Activated T-helper 2 cell treated with anti-CD3 and anti-CD28 coated beads, Interferon-gamma antibody, Interleukin-2, Interleukin-4, amounts not matched to agents 10 μg/mL and 5 μg/mL and 100 μg/mL, durations not matched to agents 14 hours and 24 hours and 36 hours (primary cell): Measurements from ENCODE around the gene TSPAN1. TPM values are rescaled to one million over a fixed set of nuclear protein-coding genes. Genes with fewer than 3 reads are reported as not detected.
A peak's percentile ranks its signal among the peaks of the same experiment; 100 is the strongest.

ENCODE experiments used
- DNase-seq: peaks from one replicate; pipeline ENCODE4 v3.0.0; 2021; ENCODE audit warnings: low spot score
- H3K27ac Mint-ChIP-seq: one replicate; pipeline ENCODE4 v1.8.0; 2021; ENCODE audit warnings: mixed read lengths
- H3K27me3 Mint-ChIP-seq: one replicate; pipeline ENCODE4 v1.8.0; 2021; ENCODE audit warnings: low read depth, mixed read lengths
- H3K36me3 Mint-ChIP-seq: one replicate; pipeline ENCODE4 v1.8.0; 2021; ENCODE audit warnings: low read depth, mixed read lengths
- H3K4me1 Mint-ChIP-seq: one replicate; pipeline ENCODE4 v1.8.0; 2021; ENCODE audit warnings: low read depth, mixed read lengths
- H3K4me3 Mint-ChIP-seq: one replicate; pipeline ENCODE4 v1.8.0; 2021; ENCODE audit warnings: low read depth, mild to moderate bottlenecking, moderate library complexity, mixed read lengths
- H3K9me3 Mint-ChIP-seq: one replicate; pipeline ENCODE4 v1.8.0; 2021; ENCODE audit warnings: mixed read lengths
- intact Hi-C: fragments of 100-400 bp; cut with micrococcal nuclease; formaldehyde crosslinking; loops from one replicate; pipeline ENCODE4 v1.15.1; 2023
- total RNA-seq: library from RNA; stranded (reverse); gene quantifications from 2 replicates; pipeline ENCODE4 v1.2.3, GENCODE V29; 2022

The TSPAN1 gene
- total RNA-seq, 1 donor from 2014 or later, result not detected

DNA sequence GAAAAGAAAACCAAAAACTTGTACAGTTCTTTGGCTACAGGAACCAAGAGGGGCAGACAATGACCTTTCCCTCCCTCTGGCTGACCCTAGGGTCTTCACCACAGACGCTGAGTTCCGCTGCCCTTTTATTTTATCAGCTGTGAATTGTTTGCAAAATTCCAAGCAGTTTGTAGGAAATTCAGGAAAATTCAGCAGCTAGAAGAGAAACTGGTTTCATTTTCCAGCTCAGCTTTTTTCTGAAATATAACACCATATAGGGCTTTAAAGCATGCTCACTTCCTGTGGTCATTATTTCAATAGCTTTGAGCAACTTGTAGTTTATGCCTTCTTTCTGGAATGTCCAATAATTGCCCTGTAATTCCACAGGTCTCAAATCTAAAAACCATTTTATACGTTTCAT, 37.0 kb upstream of the TSPAN1 start:
- peaks cover 36% of the 10 kb centered on the region for H3K27me3 Mint-ChIP-seq

DNA sequence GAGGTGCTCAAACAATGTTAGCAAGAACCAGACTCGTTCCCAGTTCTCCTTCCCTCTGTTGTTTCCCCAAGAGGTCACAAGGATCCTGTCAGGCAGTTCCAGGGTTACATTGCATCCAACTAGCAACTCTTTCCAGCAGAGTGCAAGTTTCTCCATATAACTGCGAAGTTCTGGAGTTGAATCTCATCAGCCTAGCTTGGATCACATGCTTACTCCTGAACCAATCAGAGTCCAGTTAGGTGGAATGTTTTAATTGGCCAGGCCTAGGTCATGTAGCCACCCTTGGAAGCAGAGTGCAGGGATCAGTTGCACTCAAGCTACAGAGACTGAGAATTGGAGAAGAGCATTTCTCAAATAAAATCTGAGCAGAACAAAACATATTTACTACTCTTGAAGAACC, 26.6 kb upstream of the TSPAN1 start:
- no peak overlapping the region for H3K27ac Mint-ChIP-seq
- peaks cover 2% of the 10 kb centered on the region for H3K27me3 Mint-ChIP-seq
- H3K36me3 Mint-ChIP-seq, result no peaks in the 10 kb centered on the region
- no peak for DNase-seq
- H3K9me3 Mint-ChIP-seq, result no peaks in the 10 kb centered on the region
- H3K4me1 Mint-ChIP-seq, result no peaks in the 10 kb centered on the region
- no peak overlapping the region for H3K4me3 Mint-ChIP-seq
- intact Hi-C loops, result no loop called here

More for the DNA sequence above, 37.0 kb upstream of the TSPAN1 start:
- H3K27ac Mint-ChIP-seq, result no peak overlapping the region
- intact Hi-C loops, result no loop called here
- no peaks in the 10 kb centered on the region for H3K9me3 Mint-ChIP-seq
- H3K36me3 Mint-ChIP-seq, result no peaks in the 10 kb centered on the region
- H3K4me3 Mint-ChIP-seq, result no peak overlapping the region
- DNase-seq, result no peak
- peaks cover 9% of the 10 kb centered on the region for H3K4me1 Mint-ChIP-seq

DNA sequence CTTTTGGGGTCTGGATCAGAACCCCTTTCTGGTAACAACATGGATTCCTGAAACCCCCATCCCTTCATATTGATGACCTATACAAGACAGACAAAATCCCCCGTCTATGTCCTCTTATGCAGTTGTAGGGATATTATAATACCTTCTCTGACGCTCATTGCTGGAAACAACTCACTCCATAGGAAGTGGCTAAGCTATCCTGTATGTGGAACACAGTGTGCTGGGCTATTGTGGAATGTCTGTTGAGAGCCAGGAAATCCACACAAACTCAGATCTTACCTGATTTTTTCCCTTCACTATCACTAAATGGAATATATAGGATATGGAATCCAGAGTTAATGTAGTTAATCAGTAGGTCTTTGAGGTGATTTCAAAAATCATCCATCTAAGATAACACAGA, 24.8 kb upstream of the TSPAN1 start:
- Mint-ChIP-seq H3K4me3 (no peak overlapping the region), H3K36me3 (no peaks in the 10 kb centered on the region), H3K27ac (no peak overlapping the region), H3K9me3 (no peaks in the 10 kb centered on the region), H3K4me1 (no peaks in the 10 kb centered on the region), H3K27me3 (peaks cover 2% of the 10 kb centered on the region)
- intact Hi-C loops, result no loop called here
- no peak for DNase-seq

DNA sequence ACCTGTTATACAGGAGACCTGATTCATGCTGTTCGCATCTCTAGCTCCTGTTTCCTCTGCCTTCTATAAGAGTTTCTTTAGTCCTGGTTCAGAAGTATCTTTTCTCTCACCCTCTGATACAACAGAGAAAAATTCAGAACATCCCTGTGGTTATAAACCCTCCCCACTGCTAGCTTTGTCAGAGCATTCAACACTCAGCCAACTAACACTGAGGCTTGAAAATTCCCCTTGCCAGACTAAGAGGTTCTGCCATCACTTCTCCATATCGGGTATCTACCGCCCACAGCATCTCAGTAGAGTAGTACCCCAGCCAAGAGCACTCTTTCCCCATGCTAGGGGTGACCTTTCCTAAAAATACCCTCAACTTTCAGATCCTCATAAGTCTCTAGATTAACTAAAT, 22.9 kb upstream of the TSPAN1 start:
- no peak for DNase-seq
- Mint-ChIP-seq H3K36me3 (no peaks in the 10 kb centered on the region), H3K27ac (no peak overlapping the region), H3K27me3 (no peaks in the 10 kb centered on the region), H3K4me1 (no peaks in the 10 kb centered on the region), H3K4me3 (no peak overlapping the region), H3K9me3 (no peaks in the 10 kb centered on the region)
- intact Hi-C loops, result no loop called here

DNA sequence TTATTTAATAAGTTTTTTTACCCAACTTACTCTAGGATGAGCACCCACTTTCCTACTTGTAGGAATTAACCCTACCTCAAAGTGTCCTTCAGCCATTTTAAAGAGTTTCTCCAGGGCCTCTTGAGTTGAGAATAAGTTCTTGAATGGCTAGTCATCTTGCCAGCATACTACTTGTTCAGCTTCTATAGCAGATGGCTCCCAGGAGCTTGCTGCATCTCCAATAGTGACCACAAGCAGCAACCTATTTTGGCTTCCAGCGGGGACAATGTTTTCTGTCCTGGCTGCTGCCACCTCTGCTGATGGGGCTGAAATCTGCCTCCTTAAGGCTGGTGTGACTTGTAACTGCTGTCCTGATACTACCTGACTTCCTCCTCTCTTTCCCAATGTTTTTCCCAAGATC, 21.7 kb upstream of the TSPAN1 start:
- intact Hi-C loops, result no loop called here
- no peak overlapping the region for H3K4me3 Mint-ChIP-seq
- no peaks in the 10 kb centered on the region for H3K27me3 Mint-ChIP-seq

DNA sequence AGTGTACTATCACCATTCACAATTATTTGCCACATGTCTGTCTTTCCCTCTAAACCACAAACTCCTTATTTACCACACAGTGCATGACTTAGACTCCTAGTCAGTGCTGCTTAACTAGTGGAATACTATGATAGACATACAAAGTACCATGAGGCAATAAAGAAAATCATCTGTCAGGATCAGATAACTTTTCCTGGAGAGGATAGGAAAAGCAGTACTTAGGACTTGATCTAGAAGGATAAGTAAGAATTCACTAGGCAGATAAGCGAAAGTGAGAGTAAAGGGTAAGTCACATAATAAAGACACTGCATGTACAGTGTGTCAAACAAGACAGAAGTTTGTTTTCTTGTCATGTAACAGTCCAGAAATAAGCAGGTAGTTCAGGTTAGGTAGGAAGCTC, 21.2 kb upstream of the TSPAN1 start:
- Mint-ChIP-seq H3K4me1 (no peaks in the 10 kb centered on the region), H3K4me3 (no peak overlapping the region), H3K36me3 (no peaks in the 10 kb centered on the region), H3K9me3 (no peaks in the 10 kb centered on the region), H3K27ac (no peak overlapping the region), H3K27me3 (no peaks in the 10 kb centered on the region)
- intact Hi-C loops, result no loop called here
- DNase-seq, result no peak

More for the DNA sequence above, 21.7 kb upstream of the TSPAN1 start:
- H3K9me3 Mint-ChIP-seq, result no peaks in the 10 kb centered on the region
- no peaks in the 10 kb centered on the region for H3K4me1 Mint-ChIP-seq
- no peak for DNase-seq
- no peaks in the 10 kb centered on the region for H3K36me3 Mint-ChIP-seq
- H3K27ac Mint-ChIP-seq, result no peak overlapping the region

DNA sequence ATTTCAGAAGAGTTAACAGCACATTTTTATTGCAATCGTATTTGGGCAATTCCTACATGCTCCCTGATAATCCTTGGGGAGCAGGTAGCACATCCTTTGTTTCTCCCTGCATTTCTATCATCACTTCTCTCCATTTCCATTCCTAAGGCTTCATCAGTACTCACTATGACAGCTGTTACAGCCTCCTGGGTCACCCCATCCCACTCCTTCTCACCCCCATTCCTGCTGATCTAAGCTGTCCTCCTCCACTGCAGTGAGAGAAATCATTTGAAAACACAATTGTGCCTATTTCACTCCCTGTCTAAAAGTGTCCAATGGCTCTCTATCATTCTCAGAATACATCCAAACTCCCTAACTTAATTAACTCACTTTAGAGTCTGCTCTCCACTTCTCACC, 17.0 kb upstream of the TSPAN1 start:
- intact Hi-C loops, result no loop called here

DNA sequence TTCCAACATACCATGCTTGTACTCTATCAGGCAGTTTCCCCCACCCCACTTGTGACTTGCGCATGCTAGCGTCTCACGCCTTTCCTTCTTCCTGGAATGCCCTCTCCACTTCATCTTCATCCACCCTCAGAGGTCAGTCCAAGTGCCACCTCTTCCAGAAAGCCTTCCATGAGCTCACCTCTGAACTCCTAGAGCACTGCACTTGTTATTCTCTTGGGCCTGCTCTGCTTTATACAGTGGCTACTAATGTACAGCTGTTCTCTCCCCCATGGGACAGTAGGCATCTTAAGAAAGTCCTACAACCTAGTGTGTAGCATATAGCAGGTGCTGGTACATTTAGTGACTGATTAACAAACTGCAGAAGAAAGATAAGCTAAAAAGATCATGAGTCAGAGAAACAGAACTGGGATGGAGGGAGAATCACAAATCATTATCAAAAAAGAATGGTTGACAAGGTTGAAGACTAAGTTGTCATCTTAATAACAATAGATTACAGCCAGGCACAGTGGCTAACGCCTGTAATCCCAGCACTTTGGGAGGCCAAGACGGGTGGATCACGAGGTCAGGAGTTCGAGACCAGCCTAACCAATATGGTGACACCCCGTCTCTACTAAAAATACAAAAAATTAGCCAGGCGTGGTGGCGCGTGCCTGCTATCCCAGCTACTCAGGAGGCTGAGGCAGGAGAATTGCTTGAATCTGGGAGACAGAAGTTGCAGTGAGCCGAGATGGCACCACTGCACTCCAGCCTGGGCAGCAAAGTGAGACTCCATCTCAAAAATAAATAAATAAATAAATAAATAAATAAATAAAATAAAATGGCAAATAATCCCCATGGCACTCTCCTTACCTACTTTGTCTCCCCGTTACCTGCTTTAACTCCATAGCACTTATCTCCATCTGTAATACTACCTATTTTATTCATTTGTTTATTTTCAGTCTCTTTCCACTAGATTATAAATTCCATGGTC, 16.3 kb upstream of the TSPAN1 start:
- intact Hi-C loops, result no loop called here
- no peaks in the 10 kb centered on the region for H3K27me3 Mint-ChIP-seq
- H3K4me1 Mint-ChIP-seq, result no peaks in the 10 kb centered on the region
- H3K27ac Mint-ChIP-seq, result no peak overlapping the region
- DNase-seq, result no peak
- H3K9me3 Mint-ChIP-seq, result no peaks in the 10 kb centered on the region
- no peaks in the 10 kb centered on the region for H3K36me3 Mint-ChIP-seq
- no peak overlapping the region for H3K4me3 Mint-ChIP-seq

More for the DNA sequence above, 17.0 kb upstream of the TSPAN1 start:
- Mint-ChIP-seq H3K27ac (no peak overlapping the region), H3K9me3 (no peaks in the 10 kb centered on the region), H3K4me1 (no peaks in the 10 kb centered on the region), H3K27me3 (no peaks in the 10 kb centered on the region), H3K4me3 (no peak overlapping the region), H3K36me3 (no peaks in the 10 kb centered on the region)
- no peak for DNase-seq

DNA sequence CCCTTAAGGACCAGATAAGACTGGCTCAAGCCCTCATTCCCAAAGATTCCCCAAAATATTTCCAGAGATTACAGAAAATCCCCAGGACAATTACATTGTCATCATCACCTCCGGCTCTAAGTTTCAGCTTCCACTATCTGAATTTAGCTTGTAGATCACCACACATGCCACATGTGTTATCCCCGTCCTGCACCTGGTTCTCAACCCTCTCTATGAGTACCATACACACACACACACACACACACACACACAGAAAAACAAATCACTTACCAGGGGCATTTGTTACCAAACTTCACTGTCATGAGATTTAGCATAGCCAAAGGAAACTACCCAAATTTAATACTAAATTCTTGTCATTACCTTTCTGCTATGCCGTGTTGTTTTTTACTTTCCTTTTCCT, 15.4 kb upstream of the TSPAN1 start:
- Mint-ChIP-seq H3K27me3 (peaks cover under 1% of the 10 kb centered on the region), H3K27ac (no peak overlapping the region), H3K4me3 (no peak overlapping the region), H3K9me3 (no peaks in the 10 kb centered on the region), H3K36me3 (no peaks in the 10 kb centered on the region), H3K4me1 (no peaks in the 10 kb centered on the region)
- DNase-seq, result no peak
- intact Hi-C loops, result no loop called here

DNA sequence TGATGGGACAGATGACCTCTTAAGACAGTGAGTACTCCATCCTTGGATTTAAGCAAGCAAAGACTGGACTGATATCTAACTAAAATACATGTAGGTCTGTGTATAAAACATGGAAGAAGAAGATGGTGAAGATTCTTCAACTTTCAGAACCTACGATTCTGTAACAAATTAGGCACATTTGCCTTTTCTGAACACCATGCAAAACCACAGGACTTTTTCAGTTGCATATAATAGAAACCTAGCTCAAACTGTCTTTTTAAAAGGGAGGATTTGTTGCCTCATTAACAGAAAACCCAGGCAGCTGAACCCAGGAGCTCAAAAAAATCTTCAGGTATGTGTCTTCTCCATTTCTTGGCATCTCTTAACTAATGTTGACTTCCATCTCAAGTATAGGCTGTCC, 14.7 kb upstream of the TSPAN1 start:
- no peak for DNase-seq
- H3K27me3 Mint-ChIP-seq, result peaks cover 3% of the 10 kb centered on the region
- H3K4me3 Mint-ChIP-seq, result no peak overlapping the region
- no peak overlapping the region for H3K27ac Mint-ChIP-seq
- H3K9me3 Mint-ChIP-seq, result no peaks in the 10 kb centered on the region
- no peaks in the 10 kb centered on the region for H3K4me1 Mint-ChIP-seq
- intact Hi-C loops, result no loop called here
- H3K36me3 Mint-ChIP-seq, result no peaks in the 10 kb centered on the region

DNA sequence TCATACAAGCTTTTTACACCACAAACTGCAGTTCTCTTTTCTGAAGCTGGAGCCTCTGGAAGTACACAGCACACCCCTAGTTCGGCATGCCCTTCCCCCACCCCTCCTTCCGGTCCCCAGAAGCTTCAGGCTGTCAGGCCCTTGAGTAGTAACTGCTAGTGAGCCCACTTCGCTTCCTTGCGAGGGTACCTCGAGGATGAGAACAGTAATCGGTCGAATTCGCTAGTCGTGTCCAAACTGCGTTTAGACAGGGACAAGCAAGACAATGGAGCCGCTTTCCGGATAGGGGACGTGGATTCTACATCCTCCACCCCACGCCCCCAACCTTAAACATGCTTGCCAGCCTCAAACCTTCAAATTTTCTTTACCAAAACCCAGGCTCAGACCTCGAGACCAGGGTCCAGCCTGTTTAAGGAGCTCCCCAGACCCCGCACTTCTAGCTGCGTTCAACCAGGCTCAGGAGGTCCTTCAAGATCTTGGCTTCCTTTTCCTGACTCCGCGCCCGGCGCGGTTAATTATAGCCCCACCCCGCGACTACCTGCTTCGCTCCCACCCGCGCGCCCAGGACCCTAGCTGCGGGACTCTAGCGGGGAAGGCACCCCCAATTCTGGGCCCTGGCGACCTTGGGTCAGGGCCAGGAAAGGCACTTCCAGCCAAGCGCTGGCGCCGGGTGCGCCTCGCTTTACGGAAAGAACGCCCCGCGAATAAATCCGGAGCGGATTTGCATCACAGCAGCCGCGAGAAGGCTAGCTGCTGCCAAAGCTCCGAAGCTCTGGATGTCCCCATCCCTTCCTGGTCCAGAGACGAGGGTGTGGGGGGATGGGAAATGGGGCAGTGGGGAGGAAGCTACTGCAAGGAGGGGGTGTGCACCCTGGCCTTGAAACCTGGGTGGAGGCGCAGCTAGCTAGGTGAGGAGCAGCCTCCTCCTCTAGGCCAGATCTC, 8.1 kb upstream of the TSPAN1 start:
- H3K9me3 Mint-ChIP-seq, result no peaks in the 10 kb centered on the region
- H3K4me1 Mint-ChIP-seq, result peaks cover 7% of the 10 kb centered on the region
- intact Hi-C loops, result no loop called here
- no peak for DNase-seq
- H3K4me3 Mint-ChIP-seq, result peak overlapping the region; percentile 73
- no peak overlapping the region for H3K27ac Mint-ChIP-seq
- peaks cover 27% of the 10 kb centered on the region for H3K27me3 Mint-ChIP-seq
- no peaks in the 10 kb centered on the region for H3K36me3 Mint-ChIP-seq

DNA sequence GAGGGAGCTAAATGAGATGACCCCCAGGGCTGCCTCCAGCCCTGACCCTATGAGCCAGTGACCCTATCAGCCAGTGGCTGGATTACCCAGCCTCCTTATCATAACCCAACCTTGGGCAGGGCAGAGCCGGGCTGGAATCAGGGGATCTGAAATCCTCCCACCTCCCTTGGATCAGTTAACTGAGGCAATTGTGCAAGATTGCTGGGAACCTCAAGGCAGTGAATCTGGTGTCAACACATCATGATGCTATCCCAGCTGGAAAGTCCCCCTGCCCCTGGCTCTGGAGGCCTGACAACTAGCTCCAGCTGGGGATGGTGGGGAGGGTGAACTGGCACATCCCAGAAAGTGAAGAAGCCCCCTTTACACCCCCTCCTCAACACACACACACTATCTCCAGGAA, 6.4 kb upstream of the TSPAN1 start:
- H3K9me3 Mint-ChIP-seq, result no peaks in the 10 kb centered on the region
- no peak for DNase-seq
- H3K4me1 Mint-ChIP-seq, result peaks cover 7% of the 10 kb centered on the region
- no peak overlapping the region for H3K27ac Mint-ChIP-seq
- intact Hi-C loops, result no loop called here
- H3K4me3 Mint-ChIP-seq, result no peak overlapping the region
- H3K36me3 Mint-ChIP-seq, result no peaks in the 10 kb centered on the region
- H3K27me3 Mint-ChIP-seq, result peaks cover 27% of the 10 kb centered on the region
